NCI-H1694 (cell line): ENCODE data around the gene NAA40.

Experiments used
- DNase-seq: peaks from one replicate; lab custom pipeline; 2025; lab: John Stamatoyannopoulos, UW

The NAA40 gene

GRCh38 chr11:63938479-63939396, at the start of gene NAA40:
TSS of gene NAA40 (plus strand) at chr11:63939002. CDS start at chr11:63939097, 95 bp downstream.
- DNase-seq, result peak; percentile 68

GRCh38 chr11:63889344-63889743, 49.5 kb upstream of the NAA40 start:
- DNase-seq, result no peak

GRCh38 chr11:63890368-63890767, 48.4 kb upstream of the NAA40 start:
- DNase-seq, result no peak

- DNase-seq, result no peak
These were observed 46.6 kb upstream of the NAA40 start for GRCh38 chr11:63892228-63892627.

GRCh38 chr11:63893355-63893754, 45.4 kb upstream of the NAA40 start:
- DNase-seq, result no peak

- no peak for DNase-seq
These were observed 42.7 kb upstream of the NAA40 start for GRCh38 chr11:63896071-63896470.

- DNase-seq, result peak; percentile 31
These were observed 41.2 kb upstream of the NAA40 start for GRCh38 chr11:63897459-63898146.

- DNase-seq, result no peak
These were observed 37.1 kb upstream of the NAA40 start for GRCh38 chr11:63901660-63902059.

- no peak for DNase-seq
These were observed 34.9 kb upstream of the NAA40 start for GRCh38 chr11:63903884-63904283.

GRCh38 chr11:63904743-63905142, 34.1 kb upstream of the NAA40 start:
- no peak for DNase-seq

- DNase-seq, result no peak
These were observed 33.6 kb upstream of the NAA40 start for GRCh38 chr11:63905179-63905578.

- DNase-seq, result no peak
These were observed 32.7 kb upstream of the NAA40 start for GRCh38 chr11:63906087-63906486.

GRCh38 chr11:63906585-63906984, 32.2 kb upstream of the NAA40 start:
- no peak for DNase-seq

GRCh38 chr11:63907063-63907462, 31.7 kb upstream of the NAA40 start:
- DNase-seq, result no peak

- DNase-seq, result no peak
These were observed 30.8 kb upstream of the NAA40 start for GRCh38 chr11:63907808-63908530.

GRCh38 chr11:63908631-63909401, 30.0 kb upstream of the NAA40 start:
- DNase-seq, result no peak

GRCh38 chr11:63909591-63910506, 29.0 kb upstream of the NAA40 start:
- DNase-seq, result peak; percentile 10

GRCh38 chr11:63910675-63911074, 28.1 kb upstream of the NAA40 start:
- DNase-seq, result no peak

GRCh38 chr11:63911440-63911839, 27.4 kb upstream of the NAA40 start:
- DNase-seq, result no peak

- no peak for DNase-seq
These were observed 26.9 kb upstream of the NAA40 start for GRCh38 chr11:63911876-63912275.

- DNase-seq, result no peak
These were observed 26.1 kb upstream of the NAA40 start for GRCh38 chr11:63912678-63913077.
